SK-N-SH treated with all-trans-retinoic acid at 6 μM for 48 hours (cell line): ENCODE measurements around the gene RAD51B.

Experiments used
- CSDC2 ChIP-seq: fragments of 250-450 bp; sonication (Bioruptor Pico); IDR thresholded peaks from 2 replicates; pipeline ENCODE4 v1.5.0; 2020; ENCODE audit warnings: mild to moderate bottlenecking, moderate library complexity
- CSRNP3 ChIP-seq: fragments of 250-450 bp; sonication (Bioruptor Pico); IDR thresholded peaks from 2 replicates; pipeline ENCODE4 v1.5.1; 2021; ENCODE audit warnings: mild to moderate bottlenecking, moderate library complexity

GRCh38 chr14:68658943-68659931 is 839.7 kb downstream of the RAD51B start:
- TF ChIP-seq CSRNP3 (no peak), CSDC2 (no peak)
